Smooth muscle cell (in vitro differentiated cells): ENCODE measurements around the gene RASGRF1. TPM values are rescaled to one million over a fixed set of nuclear protein-coding genes. Genes with fewer than 3 reads are reported as not detected.

Experiments
- DNase-seq: peaks from one replicate; lab custom pipeline; 2025; ENCODE audit not compliant: unreplicated experiment; lab: John Stamatoyannopoulos, UW
- H2AFZ ChIP-seq: fragments of 200-600 bp; sonication (generic); 2 replicates; pipeline ENCODE4 v1.6.0; 2016; ENCODE audit warnings: antibody characterized with exemption, low read depth, mild to moderate bottlenecking
- H3F3A ChIP-seq: fragments of 200-600 bp; sonication (generic); 2 replicates; pipeline ENCODE4 v1.6.0; 2017; ENCODE audit warnings: antibody characterized with exemption, low read depth
- H3K27ac ChIP-seq: fragments of 200-600 bp; sonication (generic); 2 replicates; pipeline ENCODE4 v1.5.1; 2016; ENCODE audit warnings: low read depth, mild to moderate bottlenecking
- H3K27me3 ChIP-seq: fragments of 200-600 bp; sonication (generic); 2 replicates; pipeline ENCODE4 v1.6.1; 2016; ENCODE audit warnings: low read depth, mild to moderate bottlenecking
- H3K36me3 ChIP-seq: fragments of 200-600 bp; sonication (generic); 2 replicates; pipeline ENCODE4 v1.5.1; 2016; ENCODE audit warnings: low read depth
- H3K4me1 ChIP-seq: fragments of 200-600 bp; sonication (generic); 2 replicates; pipeline ENCODE4 v1.5.1; 2016; ENCODE audit warnings: low read depth
- H3K4me2 ChIP-seq: fragments of 200-600 bp; sonication (generic); 2 replicates; pipeline ENCODE4 v1.6.0; 2016; ENCODE audit warnings: mild to moderate bottlenecking
- H3K4me3 ChIP-seq: fragments of 200-600 bp; sonication (generic); 2 replicates; pipeline ENCODE4 v1.5.1; 2016; ENCODE audit warnings: mild to moderate bottlenecking
- H3K79me2 ChIP-seq: fragments of 200-600 bp; sonication (generic); 2 replicates; pipeline ENCODE4 v1.6.0; 2016; ENCODE audit warnings: low read depth, mild to moderate bottlenecking
- H3K9ac ChIP-seq: fragments of 200-600 bp; sonication (generic); 2 replicates; pipeline ENCODE4 v1.6.0; 2016; ENCODE audit warnings: low read depth
- H3K9me3 ChIP-seq: fragments of 200-600 bp; sonication (generic); replicated peaks from 2 replicates; pipeline ENCODE4 v1.5.1; 2016; ENCODE audit warnings: low read depth
- H4K20me1 ChIP-seq: fragments of 200-600 bp; sonication (generic); 2 replicates; pipeline ENCODE4 v1.6.0; 2016; ENCODE audit warnings: low read depth
- CTCF ChIP-seq: fragments of 200-600 bp; sonication (generic); IDR thresholded peaks from 2 replicates; pipeline ENCODE4 v1.5.1; 2017; ENCODE audit warnings: borderline replicate concordance, mild to moderate bottlenecking, antibody characterized with exemption; ENCODE audit not compliant: insufficient read depth, poor library complexity, severe bottlenecking
- WGBS: methylation state at CpG from one replicate; pipeline ENCODE4 v1.1.7; 2016; ENCODE audit warnings: low lambda C conversion rate; 5-methylcytosine and 5-hydroxymethylcytosine counted together
- polyA plus RNA-seq: library from polyadenylated mRNA; unstranded; fragments of >200 nt; fragmentation: Nextera tagmentation; extraction: Ambion mirVana; gene quantifications from 2 replicates; pipeline ENCODE4 v1.2.1, GENCODE V29; 2016
- total RNA-seq: library from RNA; depleted of rRNA; stranded (reverse); fragments of >200 nt; gene quantifications from 2 replicates; pipeline ENCODE4 v1.2.3, GENCODE V29; 2014

The RASGRF1 gene
- total and polyA plus RNA-seq, 2 experiments from 2014 or later, result 0.17 to 0.22 TPM

DNA sequence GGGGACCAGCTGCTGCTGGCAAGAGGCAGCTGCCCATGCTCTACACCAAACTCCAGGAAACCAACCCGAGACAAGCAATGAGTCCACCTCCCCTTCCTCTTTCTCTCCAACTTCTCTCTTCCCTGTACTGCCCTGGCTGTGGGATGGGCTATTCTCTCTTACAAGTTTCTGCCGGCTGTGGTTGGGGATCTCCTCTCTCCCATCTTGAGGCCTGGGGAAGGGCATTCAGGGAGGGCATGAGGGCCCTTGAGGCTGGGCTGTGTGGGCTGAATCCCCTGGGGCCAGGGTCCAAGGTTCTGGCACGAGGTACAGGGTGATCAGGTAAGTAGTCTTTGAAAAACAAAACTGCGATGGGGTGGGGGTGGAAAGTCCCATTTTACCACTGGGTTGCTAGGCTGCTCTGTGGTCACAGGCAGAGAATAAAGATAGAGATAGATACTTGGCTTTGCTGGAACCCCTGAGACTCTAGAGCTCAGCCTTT, 113.4 kb downstream of the RASGRF1 start:
- no peak overlapping the region for H2AFZ ChIP-seq
- no peaks in the 10 kb centered on the region for H3K79me2 ChIP-seq
- WGBS, result 92% methylated on average over 4 of the region's 4 CpGs
- no peak overlapping the region for H3K4me3 ChIP-seq
- H3F3A ChIP-seq, result no peaks in the 10 kb centered on the region
- H3K36me3 ChIP-seq, result no peaks in the 10 kb centered on the region
- H4K20me1 ChIP-seq, result no peaks in the 10 kb centered on the region
- TF ChIP-seq CTCF, result no peak
- H3K9ac ChIP-seq, result no peak overlapping the region
- no peak for DNase-seq
- H3K9me3 ChIP-seq, result no peaks in the 10 kb centered on the region
- H3K4me1 ChIP-seq, result no peaks in the 10 kb centered on the region
- no peaks in the 10 kb centered on the region for H3K27me3 ChIP-seq
- H3K4me2 ChIP-seq, result no peak overlapping the region
- H3K27ac ChIP-seq, result no peak overlapping the region

- H3K27me3 ChIP-seq, result no peaks in the 10 kb centered on the region
- H3K36me3 ChIP-seq, result no peaks in the 10 kb centered on the region
- WGBS, result 91% methylated on average over 7 of the region's 7 CpGs
- no peak for TF ChIP-seq CTCF
- no peaks in the 10 kb centered on the region for H4K20me1 ChIP-seq
- H3K9me3 ChIP-seq, result no peaks in the 10 kb centered on the region
- DNase-seq, result no peak
- H2AFZ ChIP-seq, result no peak overlapping the region
- H3K79me2 ChIP-seq, result no peaks in the 10 kb centered on the region
- H3K4me3 ChIP-seq, result no peak overlapping the region
- no peak overlapping the region for H3K9ac ChIP-seq
- H3K27ac ChIP-seq, result no peak overlapping the region
- H3K4me2 ChIP-seq, result no peak overlapping the region
- H3K4me1 ChIP-seq, result no peaks in the 10 kb centered on the region
- H3F3A ChIP-seq, result no peaks in the 10 kb centered on the region
Observed at GRCh38 chr15:78976691-78977090, 113.9 kb downstream of the RASGRF1 start.

DNA sequence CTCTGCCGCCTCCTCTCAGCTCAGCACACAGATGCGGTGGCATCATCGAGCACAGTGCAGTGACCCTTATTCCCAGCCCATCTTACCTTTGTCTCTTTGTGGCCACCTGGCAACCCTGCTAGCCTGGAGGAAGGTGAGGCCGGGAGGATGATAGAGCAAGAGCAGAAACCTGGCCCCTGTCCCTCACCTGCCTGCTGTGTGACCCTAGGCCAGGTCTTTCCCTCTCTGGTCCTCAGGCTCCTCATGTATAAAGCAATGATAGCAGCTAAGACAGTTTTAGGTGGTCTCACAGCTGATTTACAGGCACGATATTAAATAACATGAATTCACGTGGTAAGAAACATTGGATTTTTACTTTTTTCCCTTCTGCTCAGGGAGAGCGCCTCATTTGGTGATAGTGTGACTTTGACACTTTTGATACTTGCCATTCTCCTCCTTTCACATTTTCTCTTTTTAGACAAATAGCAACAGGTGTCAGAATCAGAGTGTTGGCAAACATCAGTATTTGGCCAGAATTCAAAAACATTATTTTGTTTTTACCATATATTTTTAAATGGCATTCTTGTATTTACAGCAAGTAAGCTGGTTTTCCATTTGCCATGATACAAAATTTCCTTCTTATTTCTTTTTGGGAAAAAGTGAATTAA, 116.2 kb downstream of the RASGRF1 start:
- Histone ChIP-seq H4K20me1 (no peaks in the 10 kb centered on the region), H2AFZ (no peak overlapping the region), H3K4me3 (no peak overlapping the region), H3K4me2 (no peak overlapping the region), H3K27me3 (no peaks in the 10 kb centered on the region), H3K9me3 (no peaks in the 10 kb centered on the region), H3K36me3 (no peaks in the 10 kb centered on the region), H3K9ac (no peak overlapping the region), H3K79me2 (no peaks in the 10 kb centered on the region), H3F3A (no peaks in the 10 kb centered on the region), H3K27ac (no peak overlapping the region), H3K4me1 (no peaks in the 10 kb centered on the region)
- DNase-seq, result no peak
- TF ChIP-seq CTCF, result no peak
- 92% methylated on average over 7 of the region's 7 CpGs for WGBS
